Neural crest cell (in vitro differentiated cells): Measurements from ENCODE around the gene COL15A1. TPM values are rescaled to one million over a fixed set of nuclear protein-coding genes. Genes with fewer than 3 reads are reported as not detected.

Experiments used
- DNase-seq: peaks from one replicate; pipeline ENCODE4 v3.0.0; 2021; ENCODE audit warnings: low read depth, mixed read lengths, low spot score
- H3K27ac Mint-ChIP-seq: one replicate; pipeline ENCODE4 v1.8.0; 2021; ENCODE audit warnings: mild to moderate bottlenecking, mixed read lengths; ENCODE audit not compliant: unreplicated experiment
- H3K27me3 Mint-ChIP-seq: 2 replicates; pipeline ENCODE4 v1.8.0; 2021; ENCODE audit warnings: low read depth, mild to moderate bottlenecking, mixed read lengths
- H3K36me3 Mint-ChIP-seq: 2 replicates; pipeline ENCODE4 v1.8.0; 2021; ENCODE audit warnings: low read depth, mild to moderate bottlenecking, mixed read lengths
- H3K4me1 Mint-ChIP-seq: 2 replicates; pipeline ENCODE4 v1.8.0; 2021; ENCODE audit warnings: mixed read lengths
- H3K4me3 Mint-ChIP-seq: one replicate; pipeline ENCODE4 v1.8.0; 2021; ENCODE audit warnings: mild to moderate bottlenecking, mixed read lengths
- H3K9me3 Mint-ChIP-seq: 2 replicates; pipeline ENCODE4 v1.8.0; 2021; ENCODE audit warnings: mixed read lengths
- CTCF ChIP-seq: fragments of 200-600 bp; sonication (generic); conservative IDR thresholded peaks from 2 replicates; pipeline ENCODE4 v1.5.0; 2021; ENCODE audit warnings: antibody characterized with exemption, mild to moderate bottlenecking
- total RNA-seq: library from RNA; stranded (reverse); gene quantifications from 2 replicates; pipeline ENCODE4 v1.2.1, GENCODE V29; 2021

Gene COL15A1
- total RNA-seq, 1 donor from 2014 or later, result 0.33 TPM

- Mint-ChIP-seq H3K4me3 (no peak overlapping the region), H3K36me3 (no peaks in the 10 kb centered on the region), H3K9me3 (no peaks in the 10 kb centered on the region), H3K27ac (peak overlapping the region; percentile 17), H3K4me1 (peaks cover 6% of the 10 kb centered on the region), H3K27me3 (no peaks in the 10 kb centered on the region)
- TF ChIP-seq CTCF, result no peak
- DNase-seq, result no peak
Observed at GRCh38 chr9:99070681-99071080, 127.0 kb downstream of the COL15A1 start.

GRCh38 chr9:99071313-99072039 is 127.8 kb downstream of the COL15A1 start:
- DNase-seq, result no peak
- H3K9me3 Mint-ChIP-seq, result no peaks in the 10 kb centered on the region
- TF ChIP-seq CTCF, result no peak
- H3K27ac Mint-ChIP-seq, result peak overlapping the region; percentile 5
- H3K27me3 Mint-ChIP-seq, result no peaks in the 10 kb centered on the region
- peaks cover 6% of the 10 kb centered on the region for H3K4me1 Mint-ChIP-seq
- H3K4me3 Mint-ChIP-seq, result no peak overlapping the region
- no peaks in the 10 kb centered on the region for H3K36me3 Mint-ChIP-seq

GRCh38 chr9:99072040-99072394 is 128.3 kb downstream of the COL15A1 start:
- no peaks in the 10 kb centered on the region for H3K36me3 Mint-ChIP-seq
- no peak overlapping the region for H3K4me3 Mint-ChIP-seq
- TF ChIP-seq CTCF, result no peak
- no peak for DNase-seq
- H3K9me3 Mint-ChIP-seq, result no peaks in the 10 kb centered on the region
- peaks cover 3% of the 10 kb centered on the region for H3K27me3 Mint-ChIP-seq
- peaks cover 1% of the 10 kb centered on the region for H3K4me1 Mint-ChIP-seq
- H3K27ac Mint-ChIP-seq, result no peak overlapping the region

GRCh38 chr9:99073347-99073746 is 129.6 kb downstream of the COL15A1 start:
- H3K9me3 Mint-ChIP-seq, result no peaks in the 10 kb centered on the region
- H3K27me3 Mint-ChIP-seq, result peaks cover 6% of the 10 kb centered on the region
- no peak for DNase-seq
- no peak overlapping the region for H3K4me3 Mint-ChIP-seq
- no peaks in the 10 kb centered on the region for H3K4me1 Mint-ChIP-seq
- H3K36me3 Mint-ChIP-seq, result no peaks in the 10 kb centered on the region
- no peak overlapping the region for H3K27ac Mint-ChIP-seq
- TF ChIP-seq CTCF, result no peak

- H3K27ac Mint-ChIP-seq, result no peak overlapping the region
- no peak for TF ChIP-seq CTCF
- no peak for DNase-seq
- no peak overlapping the region for H3K4me3 Mint-ChIP-seq
- H3K9me3 Mint-ChIP-seq, result no peaks in the 10 kb centered on the region
- H3K27me3 Mint-ChIP-seq, result peaks cover 11% of the 10 kb centered on the region
- H3K36me3 Mint-ChIP-seq, result no peaks in the 10 kb centered on the region
- H3K4me1 Mint-ChIP-seq, result no peaks in the 10 kb centered on the region
Observed at GRCh38 chr9:99073985-99074901, 130.5 kb downstream of the COL15A1 start.
